GM20431 (cell line): ENCODE measurements around the gene SRP68.

Experiments
- in situ Hi-C: fragments of 300-500 bp; cut with MseI, MboI; formaldehyde crosslinking; loops from one replicate; pipeline ENCODE4 v1.15.0; 2020; ENCODE audit warnings: low sequenced_read_pairs; ENCODE audit not compliant: unreplicated experiment

SRP68 gene

DNA sequence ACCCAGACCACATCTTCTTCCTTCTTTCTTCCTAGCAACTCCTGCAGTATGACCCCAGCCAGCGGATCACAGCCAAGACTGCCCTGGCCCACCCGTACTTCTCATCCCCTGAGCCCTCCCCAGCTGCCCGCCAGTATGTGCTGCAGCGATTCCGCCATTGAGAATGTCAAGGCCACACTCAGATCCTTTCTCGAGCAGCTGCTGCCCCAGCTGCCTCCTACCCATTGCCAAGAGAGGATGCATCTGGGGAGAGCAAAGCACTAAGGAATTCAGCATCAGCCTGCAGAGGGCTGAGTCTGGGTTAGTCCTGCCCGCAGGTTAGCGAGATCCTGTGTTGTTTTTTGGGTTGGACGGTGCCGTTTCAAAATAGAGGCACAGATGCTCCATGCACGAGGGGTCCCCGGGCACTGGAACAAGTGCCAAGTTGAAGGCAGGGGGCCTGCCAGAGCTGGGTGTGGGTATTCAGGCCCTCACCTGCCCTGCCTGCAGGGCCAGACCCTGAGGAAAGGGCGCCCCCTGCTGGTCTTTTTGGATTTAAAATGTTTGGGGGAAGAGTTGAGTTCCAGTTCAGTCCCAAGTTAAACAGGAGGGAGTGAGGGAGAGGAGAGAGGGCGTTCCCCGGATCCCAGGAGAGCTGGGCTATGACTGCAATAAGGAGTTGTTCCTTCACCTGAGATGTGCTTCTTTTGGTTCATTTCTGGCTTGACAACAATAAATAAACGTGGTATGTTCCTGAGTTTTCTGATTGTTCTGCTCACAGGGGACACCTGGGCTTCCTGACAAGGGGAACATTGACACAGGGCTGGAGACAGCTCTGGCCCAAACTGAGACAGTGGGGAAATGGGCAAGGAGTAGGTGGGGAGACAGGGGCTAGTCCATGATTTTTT is 66.8 kb downstream of the SRP68 start:
- in situ Hi-C loops = loop anchor here (5.0 kb wide), 1 partner anchor 93 kb away; no protein-coding TSS in a partner anchor

GRCh38 chr17:76004750-76005262 is 67.5 kb downstream of the SRP68 start:
- in situ Hi-C loops = loop anchor here (5.0 kb wide), 1 partner anchor 93 kb away; no protein-coding TSS in a partner anchor

DNA sequence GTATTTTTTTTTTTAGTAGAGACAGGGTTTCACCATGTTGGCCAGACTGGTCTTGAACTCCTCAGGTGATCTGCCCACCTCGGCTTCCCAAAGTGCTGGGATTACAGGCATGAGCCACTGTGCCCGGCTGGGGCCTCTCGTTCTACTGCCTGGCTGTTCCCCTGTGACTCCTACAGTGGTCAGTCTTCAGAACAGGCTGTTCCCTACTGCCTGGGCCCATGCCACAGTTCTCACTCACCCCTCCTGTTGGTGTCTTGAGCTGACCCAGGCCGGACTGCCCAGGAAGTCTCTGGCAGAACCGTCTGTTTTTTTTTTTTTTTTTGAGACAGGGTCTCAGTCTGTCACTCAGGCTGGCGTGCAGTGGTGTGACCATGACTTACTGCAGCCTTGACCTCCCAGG is 68.4 kb downstream of the SRP68 start:
- in situ Hi-C loops = no loop called here

DNA sequence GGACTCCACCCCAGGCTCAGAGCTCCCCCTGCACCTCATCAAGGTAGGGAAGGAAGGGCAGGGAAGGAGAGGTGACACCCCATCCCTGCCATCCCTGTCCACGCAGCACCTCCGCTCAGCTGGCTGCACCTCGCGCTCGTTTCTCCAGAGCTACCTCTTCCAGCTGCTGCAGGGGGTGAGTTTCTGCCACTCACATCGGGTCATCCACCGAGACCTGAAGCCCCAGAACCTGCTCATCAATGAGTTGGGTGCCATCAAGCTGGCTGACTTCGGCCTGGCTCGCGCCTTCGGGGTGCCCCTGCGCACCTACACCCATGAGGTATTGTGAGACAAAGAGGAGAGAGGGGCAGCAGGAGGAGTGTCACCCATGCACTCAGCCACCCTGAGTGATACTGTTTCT is 70.2 kb downstream of the SRP68 start:
- in situ Hi-C loops = no loop called here

- in situ Hi-C loops = no loop called here
Observed at GRCh38 chr17:76000755-76001521, 71.4 kb downstream of the SRP68 start, which contains the start of gene CDK3. TSS of gene CDK3 (plus strand) at chr17:76000855. CDS start at chr17:76001426, 571 bp downstream.

DNA sequence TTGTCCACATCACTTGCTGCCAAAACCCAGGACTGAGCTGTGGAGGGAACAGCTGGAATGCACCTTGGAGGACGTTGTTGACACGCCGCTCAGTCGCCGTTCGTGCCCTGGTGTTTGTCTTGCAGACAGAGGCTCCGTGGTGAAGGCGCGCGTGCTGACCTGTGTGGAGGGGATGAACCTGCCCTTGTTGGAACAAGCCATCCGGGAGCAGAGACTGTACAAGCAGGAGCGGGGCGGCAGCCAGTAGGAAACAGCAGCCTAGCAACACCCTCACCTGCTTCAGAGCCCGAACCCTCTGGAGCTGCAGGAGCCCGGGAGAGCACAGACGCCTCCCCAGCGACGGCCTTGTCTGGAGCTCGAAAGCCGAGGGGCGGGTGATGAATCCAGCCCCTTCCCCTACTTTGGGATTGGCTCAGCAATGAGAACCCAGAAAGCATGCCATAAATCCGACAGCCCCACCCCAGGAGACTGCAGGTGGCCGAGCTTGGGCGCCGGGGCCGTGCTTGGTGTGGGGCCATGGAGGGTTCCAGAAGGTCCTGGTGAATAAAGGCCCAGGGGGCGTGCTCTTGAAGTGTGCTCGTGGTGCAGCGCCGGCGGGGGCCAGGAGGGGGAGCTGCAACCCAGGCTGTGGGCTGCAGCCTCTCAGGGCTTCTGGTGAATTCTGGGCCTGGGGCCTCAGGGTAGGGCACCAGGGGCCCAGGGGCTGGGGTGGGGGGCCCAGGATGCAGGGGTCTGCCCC is 72.1 kb downstream of the SRP68 start:
- in situ Hi-C loops = no loop called here

GRCh38 chr17:75998327-75998795 is 74.0 kb downstream of the SRP68 start:
- in situ Hi-C loops = no loop called here

DNA sequence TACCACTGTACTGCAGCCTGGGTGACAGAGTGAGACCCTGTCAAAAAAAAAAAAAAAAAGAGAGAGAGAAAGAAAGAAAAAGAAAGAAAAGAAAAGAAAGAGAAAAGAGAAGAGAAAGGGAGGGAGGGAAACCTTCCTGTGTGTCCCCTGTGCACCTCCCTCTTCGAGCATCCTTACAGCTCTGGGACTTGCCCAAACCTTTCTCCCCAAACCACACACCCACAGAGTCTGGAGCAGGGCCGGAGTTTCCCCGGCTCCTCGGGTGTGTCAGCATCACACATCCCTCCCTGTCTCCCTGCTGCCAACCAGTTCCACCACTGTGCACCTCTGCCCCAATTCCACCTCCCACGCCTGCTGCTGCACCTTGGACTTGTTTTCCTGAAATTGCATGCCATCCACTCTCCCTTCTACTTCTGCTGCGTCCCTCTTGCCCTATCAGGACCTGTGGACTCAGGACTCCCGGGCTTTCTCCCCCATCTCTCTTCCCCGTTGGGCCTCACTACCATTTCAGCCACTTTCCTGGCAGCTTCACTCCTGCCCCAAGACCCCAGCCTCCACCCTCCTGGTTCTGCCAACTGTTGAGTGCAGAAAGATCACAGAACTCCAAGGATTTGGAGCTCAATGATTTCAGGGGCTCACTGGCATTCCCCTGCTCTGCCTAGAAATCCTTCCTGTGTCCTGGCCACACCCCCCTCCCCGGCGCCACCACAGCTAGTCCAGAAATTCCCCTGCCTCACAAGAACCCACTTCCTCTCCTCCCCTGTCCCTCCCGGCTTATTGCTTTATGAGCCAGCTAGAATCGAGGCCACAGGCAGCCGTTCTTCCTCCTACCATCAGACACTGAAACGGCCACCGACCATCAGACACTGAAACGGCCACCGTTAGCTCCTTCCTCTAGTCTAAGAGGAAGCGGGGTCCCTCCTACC is 75.4 kb downstream of the SRP68 start:
- in situ Hi-C loops = no loop called here

GRCh38 chr17:75995385-75995925 is 76.9 kb downstream of the SRP68 start:
- in situ Hi-C loops = no loop called here

DNA sequence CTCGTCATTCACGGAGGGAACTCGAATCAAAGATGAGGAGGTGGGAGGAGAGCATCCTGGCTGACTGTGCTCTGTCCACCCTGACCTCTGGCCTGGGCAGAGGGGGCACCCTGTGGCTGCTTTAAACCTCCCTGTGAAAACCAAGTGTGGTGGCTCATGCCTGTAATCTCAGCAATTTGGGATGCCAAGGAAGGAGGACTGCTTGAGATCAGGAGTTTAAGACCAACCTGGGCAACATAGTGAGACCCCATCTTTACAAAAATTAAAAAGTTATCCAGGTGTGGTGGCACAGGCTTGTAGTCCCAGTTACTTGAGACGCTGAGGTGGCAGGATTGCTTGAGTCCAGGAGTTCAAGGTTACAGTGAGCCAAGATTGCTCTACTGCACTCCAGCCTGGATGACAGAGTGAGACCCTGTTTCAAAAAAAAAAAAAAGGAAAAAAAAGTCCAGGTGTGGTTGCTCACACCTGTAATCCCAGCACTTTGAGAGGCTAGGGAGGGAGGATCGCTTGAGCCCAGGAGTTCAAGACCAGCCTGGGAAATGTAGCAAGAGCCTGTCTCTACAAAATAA is 77.4 kb downstream of the SRP68 start:
- in situ Hi-C loops = no loop called here

- in situ Hi-C loops = no loop called here
Observed at GRCh38 chr17:75991396-75991795, 80.9 kb downstream of the SRP68 start.
